Gastrocnemius medialis (tissue), 4 donors: ENCODE data around the gene DPYSL3. TPM values are rescaled to one million over a fixed set of nuclear protein-coding genes. Genes with fewer than 3 reads are reported as not detected.

Source experiments
- ATAC-seq, 2 donors: fragments of 150-250 bp; one replicate each; pipeline ENCODE4 v1.9.1; 2016
- DNase-seq, 2 donors: peaks; one replicate each; pipeline ENCODE4 v3.0.0-alpha.2; 2019
- H3K27ac ChIP-seq, 4 donors: fragments of 200-600 bp; sonication (generic); 1 replicate in 1 of 4; 2 replicates in 3 of 4; pipeline ENCODE4 v1.5.1; 2016 to 2018; ENCODE audit warnings: mild to moderate bottlenecking in 2 of 4, moderate library complexity in 1 of 4
- H3K27me3 ChIP-seq, 3 donors: fragments of 200-600 bp; sonication (generic) in 2 of 3; 1 replicate in 1 of 3; 2 replicates in 2 of 3; pipeline versions ENCODE4 v1.5.1 to v1.6.0; 2016 to 2019; ENCODE audit warnings: mild to moderate bottlenecking in 1 of 3, moderate library complexity in 1 of 3
- H3K36me3 ChIP-seq, 2 donors: fragments of 200-600 bp; sonication (generic) in 1 of 2; one replicate each; pipeline ENCODE4 v1.5.1; 2017 to 2018
- H3K4me1 ChIP-seq, 2 donors: fragments of 200-600 bp; sonication (generic) in 1 of 2; one replicate each; pipeline ENCODE4 v1.5.1; 2016 to 2017; ENCODE audit warnings: mild to moderate bottlenecking in 2 of 2
- H3K4me3 ChIP-seq, 4 donors: fragments of 200-600 bp; sonication (generic) in 3 of 4; 1 replicate in 1 of 4; 2 replicates in 3 of 4; pipeline ENCODE4 v1.5.1; 2016 to 2019; ENCODE audit warnings: mild to moderate bottlenecking in 2 of 4
- H3K9me3 ChIP-seq, 3 donors: fragments of 200-600 bp; sonication (generic) in 2 of 3; 1 replicate in 1 of 3; 2 replicates in 2 of 3; pipeline ENCODE4 v1.5.1; 2016 to 2019
- CTCF ChIP-seq, 5 experiments: fragments of 450-650 bp in 3 of 5; fragments of 200-600 bp in 2 of 5; sonication (generic) in 2 of 5; IDR thresholded peaks in 4 of 5; conservative IDR thresholded peaks in 1 of 5; 1 replicate in 4 of 5; 2 replicates in 1 of 5; pipeline ENCODE4 v1.5.1; 2016 to 2019; ENCODE audit warnings: antibody characterized with exemption in 5 of 5, mild to moderate bottlenecking in 3 of 5, moderate library complexity in 3 of 5
- POLR2A ChIP-seq, 2 donors: fragments of 450-650 bp; IDR thresholded peaks; one replicate each; pipeline ENCODE4 v1.6.1; 2017; ENCODE audit warnings: antibody characterized with exemption in 2 of 2, mild to moderate bottlenecking in 2 of 2, moderate library complexity in 2 of 2
- in situ Hi-C, 4 donors: fragments of 200-750 bp; cut with MboI; loops; one replicate each; pipeline versions ENCODE4 v1.15.0 to v1.8.0; 2017; ENCODE audit warnings: low sequenced_read_pairs in 4 of 4
- intact Hi-C: fragments of 100-400 bp; cut with DNase I; formaldehyde crosslinking; loops from one replicate; pipeline ENCODE4 v1.15.1; 2023; ENCODE audit warnings: low total_unique reads
- total RNA-seq, 4 donors: library from RNA; depleted of rRNA; stranded (reverse); fragments of >200 nt; gene quantifications; one replicate each; pipeline versions ENCODE4 v1.1.0 to v1.2.3, GENCODE V29; 2016

The DPYSL3 gene
- total RNA-seq, 4 donors from 2014 or later: 11.7 to 45.8 (median 26.0) TPM

GRCh38 chr5:147411359-147412319 lies 98.2 kb downstream of the DPYSL3 start:
- TF ChIP-seq CTCF (IDR thresholded peaks at IDR 0.05 in 4 of 5, conservative IDR thresholded peaks at IDR 0.05 in 1 of 5) (no peak), POLR2A (IDR thresholded peaks at IDR 0.05) (no peak)
- DNase-seq (no peak), ATAC-seq (no peak)
- Histone ChIP-seq H3K36me3 (no peaks in the 10 kb centered on the region), H3K4me1 (peaks cover 64 to 71% of the 10 kb centered on the region in 2 donors), H3K4me3 (no peak overlapping the region), H3K27me3 (no peaks in the 10 kb centered on the region), H3K9me3 (no peaks in the 10 kb centered on the region), H3K27ac (peak overlapping the region in 2 of 4 donors; percentile 62 to 75)
- intact Hi-C loops: no loop called here
- in situ Hi-C loops: no loop called here

- TF ChIP-seq POLR2A (IDR thresholded peaks at IDR 0.05): no peak
- TF ChIP-seq CTCF (IDR thresholded peaks at IDR 0.05 in 4 of 5, conservative IDR thresholded peaks at IDR 0.05 in 1 of 5): no peak
- intact Hi-C loops: no loop called here
- Histone ChIP-seq H3K4me1 (peaks cover 66 to 70% of the 10 kb centered on the region in 2 donors), H3K27ac (peak overlapping the region in 3 of 4 donors; percentile 10 to 62 (median 51)), H3K36me3 (no peaks in the 10 kb centered on the region), H3K4me3 (no peak overlapping the region), H3K9me3 (no peaks in the 10 kb centered on the region), H3K27me3 (no peaks in the 10 kb centered on the region)
- in situ Hi-C loops: no loop called here
- DNase-seq: no peak
- ATAC-seq: no peak
These were observed 99.1 kb downstream of the DPYSL3 start for GRCh38 chr5:147410496-147411358.

GRCh38 chr5:147408980-147409379 lies 100.9 kb downstream of the DPYSL3 start:
- TF ChIP-seq CTCF (IDR thresholded peaks at IDR 0.05 in 4 of 5, conservative IDR thresholded peaks at IDR 0.05 in 1 of 5) (no peak), POLR2A (IDR thresholded peaks at IDR 0.05) (no peak)
- Histone ChIP-seq H3K4me1 (peaks cover 64 to 72% of the 10 kb centered on the region in 2 donors), H3K36me3 (no peaks in the 10 kb centered on the region)

GRCh38 chr5:147407094-147407681 lies 102.7 kb downstream of the DPYSL3 start:
- in situ Hi-C loops: no loop called here
- H3K27ac ChIP-seq: peak overlapping the region; percentile 91 to 97 (median 92)
- DNase-seq: no peak
- no peak for ATAC-seq
- H3K4me1 ChIP-seq: peaks cover 58 to 67% of the 10 kb centered on the region in 2 donors
- intact Hi-C loops: loop anchor here (2.0 kb wide), 1 partner anchor 48 kb away; no protein-coding TSS in a partner anchor
- H3K36me3 ChIP-seq: no peaks in the 10 kb centered on the region
- TF ChIP-seq POLR2A (IDR thresholded peaks at IDR 0.05): no peak
- TF ChIP-seq CTCF (IDR thresholded peaks at IDR 0.05 in 4 of 5, conservative IDR thresholded peaks at IDR 0.05 in 1 of 5): no peak
- no peak overlapping the region for H3K4me3 ChIP-seq
- H3K27me3 ChIP-seq: no peaks in the 10 kb centered on the region
- H3K9me3 ChIP-seq: no peaks in the 10 kb centered on the region

More at GRCh38 chr5:147408980-147409379, 100.9 kb downstream of the DPYSL3 start:
- Histone ChIP-seq H3K27me3 (no peaks in the 10 kb centered on the region), H3K27ac (no peak overlapping the region), H3K4me3 (no peak overlapping the region), H3K9me3 (no peaks in the 10 kb centered on the region)
- intact Hi-C loops: no loop called here
- in situ Hi-C loops: no loop called here
- ATAC-seq: no peak
- DNase-seq: no peak
